B cell (primary cell): ENCODE results near the gene FAM222A.

ENCODE experiments used
- EZH2 ChIP-seq: IDR thresholded peaks from 2 replicates; pipeline ENCODE4 v1.6.1; 2012; ENCODE audit warnings: borderline replicate concordance, low read depth, mild to moderate bottlenecking, moderate library complexity, low read length; ENCODE audit not compliant: insufficient read depth, poor library complexity, severe bottlenecking
- TF ChIP-seq, protein P1 (sequence below): fragments of 200-600 bp; IDR thresholded peaks from one replicate; pipeline ENCODE4 v1.8.0; 2022; ENCODE audit warnings: antibody characterized with exemption, mild to moderate bottlenecking

DNA sequence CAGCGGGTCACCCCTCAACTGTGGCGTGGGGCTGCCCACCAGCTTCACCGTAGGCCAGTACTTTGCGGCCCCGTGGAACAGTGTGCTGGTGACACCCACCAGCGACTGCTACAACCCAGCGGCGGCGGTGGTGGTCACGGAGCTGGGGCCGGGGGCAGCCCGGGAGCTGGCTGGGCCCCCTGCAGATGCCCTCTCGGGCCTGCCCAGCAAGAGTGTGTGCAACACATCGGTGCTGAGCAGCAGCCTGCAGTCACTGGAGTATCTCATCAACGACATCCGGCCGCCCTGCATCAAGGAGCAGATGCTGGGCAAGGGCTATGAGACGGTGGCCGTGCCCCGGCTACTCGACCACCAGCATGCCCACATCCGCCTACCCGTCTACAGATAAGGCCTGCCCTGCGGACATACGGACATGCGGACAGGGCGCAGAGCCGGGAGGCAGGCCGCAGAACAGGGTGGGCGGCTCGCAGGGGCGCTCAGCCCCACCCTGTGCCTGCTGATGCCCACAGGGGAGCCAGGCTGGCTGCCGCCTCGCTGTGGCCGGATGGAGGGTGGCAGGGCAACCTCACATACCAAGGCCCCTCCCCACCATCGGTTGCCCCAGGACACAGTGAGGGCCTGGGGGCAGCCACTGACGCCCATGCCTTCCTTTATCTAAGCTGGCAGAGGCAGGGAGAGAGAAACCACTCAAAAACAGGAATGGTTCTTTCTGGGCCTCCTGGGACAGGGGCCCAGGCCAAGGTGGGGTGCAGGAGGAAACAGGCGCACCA is 55.5 kb downstream of the FAM222A start:
- TF ChIP-seq, protein P1, sequence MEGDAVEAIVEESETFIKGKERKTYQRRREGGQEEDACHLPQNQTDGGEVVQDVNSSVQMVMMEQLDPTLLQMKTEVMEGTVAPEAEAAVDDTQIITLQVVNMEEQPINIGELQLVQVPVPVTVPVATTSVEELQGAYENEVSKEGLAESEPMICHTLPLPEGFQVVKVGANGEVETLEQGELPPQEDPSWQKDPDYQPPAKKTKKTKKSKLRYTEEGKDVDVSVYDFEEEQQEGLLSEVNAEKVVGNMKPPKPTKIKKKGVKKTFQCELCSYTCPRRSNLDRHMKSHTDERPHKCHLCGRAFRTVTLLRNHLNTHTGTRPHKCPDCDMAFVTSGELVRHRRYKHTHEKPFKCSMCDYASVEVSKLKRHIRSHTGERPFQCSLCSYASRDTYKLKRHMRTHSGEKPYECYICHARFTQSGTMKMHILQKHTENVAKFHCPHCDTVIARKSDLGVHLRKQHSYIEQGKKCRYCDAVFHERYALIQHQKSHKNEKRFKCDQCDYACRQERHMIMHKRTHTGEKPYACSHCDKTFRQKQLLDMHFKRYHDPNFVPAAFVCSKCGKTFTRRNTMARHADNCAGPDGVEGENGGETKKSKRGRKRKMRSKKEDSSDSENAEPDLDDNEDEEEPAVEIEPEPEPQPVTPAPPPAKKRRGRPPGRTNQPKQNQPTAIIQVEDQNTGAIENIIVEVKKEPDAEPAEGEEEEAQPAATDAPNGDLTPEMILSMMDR: no peak
- no peak for TF ChIP-seq EZH2
